HEK293 (cell line): ENCODE data around the gene TANGO2.

Experiments
- AEBP2 ChIP-seq: fragments of 450-650 bp; formaldehyde crosslinking; IDR thresholded peaks from 2 replicates; pipeline ENCODE4 v1.5.1; 2016; ENCODE audit warnings: missing biosample characterization, missing genetic modification characterization, borderline replicate concordance
- BCL11B ChIP-seq: fragments of 450-650 bp; formaldehyde crosslinking; IDR thresholded peaks from 2 replicates; pipeline ENCODE4 v1.5.1; 2016; ENCODE audit warnings: low read depth, missing biosample characterization, missing genetic modification characterization
- HIC1 ChIP-seq: fragments of 450-650 bp; formaldehyde crosslinking; IDR thresholded peaks from 2 replicates; pipeline ENCODE4 v1.5.1; 2016; ENCODE audit warnings: missing biosample characterization, missing genetic modification characterization
- HOXC10 ChIP-seq: sonication (generic); formaldehyde crosslinking; IDR thresholded peaks from 2 replicates; pipeline ENCODE4 v1.8.1; 2023; ENCODE audit warnings: mild to moderate bottlenecking, missing genetic modification reagents
- KLF10 ChIP-seq: fragments of 450-650 bp; IDR thresholded peaks from 2 replicates; pipeline ENCODE4 v1.5.1; 2018; ENCODE audit warnings: missing biosample characterization, mild to moderate bottlenecking, missing genetic modification characterization
- KLF17 ChIP-seq: fragments of 450-650 bp; formaldehyde crosslinking; IDR thresholded peaks from 2 replicates; pipeline ENCODE4 v1.5.1; 2016; ENCODE audit warnings: missing biosample characterization, missing genetic modification characterization
- KLF8 ChIP-seq: fragments of 450-650 bp; formaldehyde crosslinking; IDR thresholded peaks from 2 replicates; pipeline ENCODE4 v1.5.1; 2016; ENCODE audit warnings: missing biosample characterization, missing genetic modification characterization
- PBX3 ChIP-seq: sonication (generic); formaldehyde crosslinking; IDR thresholded peaks from 2 replicates; pipeline ENCODE4 v1.8.1; 2022; ENCODE audit warnings: mild to moderate bottlenecking, moderate library complexity, missing genetic modification reagents
- SP7 ChIP-seq: fragments of 450-650 bp; formaldehyde crosslinking; IDR thresholded peaks from 2 replicates; pipeline ENCODE4 v1.5.1; 2016; ENCODE audit warnings: missing biosample characterization, missing genetic modification characterization
- ZBTB26 ChIP-seq: fragments of 450-650 bp; formaldehyde crosslinking; optimal IDR thresholded peaks from 2 replicates; pipeline ENCODE3; 2016; ENCODE audit warnings: missing biosample characterization, mild to moderate bottlenecking, missing genetic modification characterization
- ZFP3 ChIP-seq: fragments of 450-650 bp; formaldehyde crosslinking; IDR thresholded peaks from 2 replicates; pipeline ENCODE4 v1.5.1; 2016; ENCODE audit warnings: low read depth, missing biosample characterization, missing genetic modification characterization
- ZNF10 ChIP-seq: fragments of 450-650 bp; formaldehyde crosslinking; IDR thresholded peaks from 2 replicates; pipeline ENCODE4 v1.5.1; 2017; ENCODE audit warnings: missing biosample characterization, missing genetic modification characterization
- ZNF112 ChIP-seq: fragments of 450-650 bp; formaldehyde crosslinking; IDR thresholded peaks from 2 replicates; pipeline ENCODE4 v1.5.0; 2017; ENCODE audit warnings: missing biosample characterization, missing genetic modification characterization
- ZNF324 ChIP-seq: fragments of 450-650 bp; formaldehyde crosslinking; IDR thresholded peaks from 2 replicates; pipeline ENCODE4 v1.5.1; 2016; ENCODE audit warnings: missing biosample characterization, missing genetic modification characterization
- ZNF341 ChIP-seq: fragments of 450-650 bp; formaldehyde crosslinking; IDR thresholded peaks from 2 replicates; pipeline ENCODE4; 2016; ENCODE audit warnings: low read depth, missing biosample characterization, missing genetic modification characterization
- ZNF350 ChIP-seq: fragments of 450-650 bp; formaldehyde crosslinking; IDR thresholded peaks from 2 replicates; pipeline ENCODE4 v1.5.0; 2017; ENCODE audit warnings: missing biosample characterization, mild to moderate bottlenecking, missing genetic modification characterization
- ZNF391 ChIP-seq: fragments of 450-650 bp; formaldehyde crosslinking; IDR thresholded peaks from 2 replicates; pipeline ENCODE4 v1.5.1; 2016; ENCODE audit warnings: low read depth, missing biosample characterization, missing genetic modification characterization, borderline replicate concordance
- ZNF398 ChIP-seq: fragments of 450-650 bp; formaldehyde crosslinking; IDR thresholded peaks from 2 replicates; pipeline ENCODE4 v1.5.1; 2017; ENCODE audit warnings: missing biosample characterization, missing genetic modification characterization
- ZNF473 ChIP-seq: fragments of 450-650 bp; formaldehyde crosslinking; IDR thresholded peaks from 2 replicates; pipeline ENCODE4 v1.5.1; 2017; ENCODE audit warnings: missing biosample characterization, missing genetic modification characterization
- ZNF514 ChIP-seq: fragments of 450-650 bp; formaldehyde crosslinking; IDR thresholded peaks from 2 replicates; pipeline ENCODE4 v1.5.1; 2016; ENCODE audit warnings: missing biosample characterization, missing genetic modification characterization
- ZNF544 ChIP-seq: fragments of 450-650 bp; formaldehyde crosslinking; IDR thresholded peaks from 2 replicates; pipeline ENCODE4 v1.5.0; 2017; ENCODE audit warnings: missing biosample characterization, missing genetic modification characterization
- ZNF549 ChIP-seq: fragments of 450-650 bp; IDR thresholded peaks from 2 replicates; pipeline ENCODE4 v1.5.1; 2018; ENCODE audit warnings: missing biosample characterization, missing genetic modification characterization, mild to moderate bottlenecking, inconsistent platforms, moderate library complexity
- ZNF561 ChIP-seq: fragments of 450-650 bp; IDR thresholded peaks from 2 replicates; pipeline ENCODE4 v1.5.1; 2018; ENCODE audit warnings: missing biosample characterization, missing genetic modification characterization, borderline replicate concordance
- ZNF692 ChIP-seq: fragments of 450-650 bp; formaldehyde crosslinking; IDR thresholded peaks from 2 replicates; pipeline ENCODE4 v1.5.1; 2016; ENCODE audit warnings: missing biosample characterization, missing genetic modification characterization
- ZNF768 ChIP-seq: fragments of 450-650 bp; formaldehyde crosslinking; IDR thresholded peaks from 2 replicates; pipeline ENCODE4 v1.5.1; 2018; ENCODE audit warnings: missing biosample characterization, mild to moderate bottlenecking, missing genetic modification characterization
- ZNF791 ChIP-seq: fragments of 450-650 bp; formaldehyde crosslinking; IDR thresholded peaks from 2 replicates; pipeline ENCODE4 v1.5.1; 2016; ENCODE audit warnings: missing biosample characterization, missing genetic modification characterization
- ZSCAN5A ChIP-seq: fragments of 450-650 bp; formaldehyde crosslinking; IDR thresholded peaks from 2 replicates; pipeline ENCODE4 v1.5.1; 2016; ENCODE audit warnings: missing biosample characterization, missing genetic modification characterization

Gene TANGO2

GRCh38 chr22:20079745-20080444 lies 59.0 kb downstream of the TANGO2 start, which contains the start of gene DGCR8 (continued):
- TF ChIP-seq ZSCAN5A (peak; percentile 71; the same call in 1 of the 2 replicates), ZNF10 (tag by site-specific recombination) (no peak), ZNF473 (tag by site-specific recombination) (no peak), PBX3 (CRISPR knock-in tag) (peak; percentile 89; the same call in 1 of the 2 replicates), AEBP2 (tag by site-specific recombination) (no peak), ZNF514 (no peak), ZNF544 (tag by site-specific recombination) (no peak), ZNF112 (tag by site-specific recombination) (no peak), ZFP3 (tag by site-specific recombination) (no peak), KLF8 (peak; percentile 94), ZNF692 (tag by site-specific recombination) (peak; percentile 85; the same call in 1 of the 2 replicates), BCL11B (tag by site-specific recombination) (peak; percentile 95), ZNF561 (tag by site-specific recombination) (peak; percentile 75; the same call in 1 of the 2 replicates), ZNF391 (tag by site-specific recombination) (peak; percentile 76; the same call in 1 of the 2 replicates), KLF10 (tag by site-specific recombination) (peak; percentile 49; the same call in 1 of the 2 replicates), ZNF791 (tag by site-specific recombination) (no peak), SP7 (tag by site-specific recombination) (peak; percentile 83), ZNF341 (tag by site-specific recombination) (peak; percentile 46; the same call in 1 of the 2 replicates), ZNF324 (tag by site-specific recombination) (peak; percentile 85; the same call in 1 of the 2 replicates), HIC1 (tag by site-specific recombination) (0 out of 2 replicates have a peak, but pooled peaks have one; percentile 4), ZNF768 (tag by site-specific recombination) (no peak), ZNF398 (tag by site-specific recombination) (peak; percentile 35; the same call in 1 of the 2 replicates), HOXC10 (CRISPR knock-in tag) (no peak), ZNF549 (tag by site-specific recombination) (no peak), KLF17 (tag by site-specific recombination) (peak; percentile 95), ZBTB26 (peak; percentile 97), ZNF350 (tag by site-specific recombination) (no peak)
